Fibroblast of lung (primary cell): ENCODE results near the gene HDAC8.

Experiments
- CTCF ChIP-seq, 2 donors: IDR thresholded peaks in 1 of 2; conservative IDR thresholded peaks in 1 of 2; 1 replicate in 1 of 2; 2 replicates in 1 of 2; pipeline ENCODE4 v1.5.1; 2011 to 2012; ENCODE audit warnings: low read length in 2 of 2, control low read depth in 1 of 2, inconsistent platforms in 1 of 2, low read depth in 1 of 2, mild to moderate bottlenecking in 1 of 2
- EZH2 ChIP-seq: IDR thresholded peaks from 2 replicates; pipeline ENCODE4 v1.5.1; 2012; ENCODE audit warnings: low read length, control low read depth, mild to moderate bottlenecking; ENCODE audit errors: missing control alignments

- TF ChIP-seq CTCF (conservative IDR thresholded peaks at IDR 0.05 in 1 of 2, IDR thresholded peaks at IDR 0.05 in 1 of 2; ENCODE audit: low read depth in 1 of 2, low read length in 2 of 2) (no peak), EZH2 (no peak)
These were observed 105.5 kb downstream of the HDAC8 start for GRCh38 chrX:72467135-72467534.
